GM19193 (cell line): ENCODE measurements around the gene ADCYAP1R1.

Experiments
- POLR2A ChIP-seq: IDR thresholded peaks from 4 replicates; pipeline ENCODE4 v1.6.1; 2011; ENCODE audit not compliant: insufficient read depth, insufficient read length; ENCODE audit errors: extremely low read depth

The ADCYAP1R1 gene

GRCh38 chr7:31082017-31082416 lies 29.9 kb downstream of the ADCYAP1R1 start:
- TF ChIP-seq POLR2A = no peak

DNA sequence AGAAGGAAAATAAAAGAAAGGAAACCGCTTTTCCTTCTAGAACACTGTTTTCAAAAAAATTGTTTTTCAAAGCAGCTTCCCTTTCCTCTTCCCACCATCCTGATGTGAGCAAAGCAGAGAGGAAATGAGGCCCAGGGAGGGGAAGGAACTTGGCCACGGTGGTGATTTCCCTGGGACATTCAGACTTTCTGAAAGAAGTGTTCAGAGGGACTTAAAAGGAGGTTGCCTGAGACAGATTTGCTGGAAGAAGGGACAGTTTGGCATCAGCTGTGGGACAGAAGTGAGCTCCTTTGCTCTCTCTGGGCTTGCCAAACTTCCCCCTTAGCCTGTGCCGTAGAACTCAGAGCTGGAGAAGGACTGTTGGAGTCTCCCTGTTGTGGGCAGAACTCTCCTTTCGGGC lies 30.3 kb downstream of the ADCYAP1R1 start:
- no peak for TF ChIP-seq POLR2A

GRCh38 chr7:31083210-31083786 lies 31.2 kb downstream of the ADCYAP1R1 start:
- no peak for TF ChIP-seq POLR2A

- no peak for TF ChIP-seq POLR2A
These were observed 32.1 kb downstream of the ADCYAP1R1 start for GRCh38 chr7:31084226-31084625.

- TF ChIP-seq POLR2A = no peak
These were observed 35.2 kb downstream of the ADCYAP1R1 start for GRCh38 chr7:31087351-31087750.

DNA sequence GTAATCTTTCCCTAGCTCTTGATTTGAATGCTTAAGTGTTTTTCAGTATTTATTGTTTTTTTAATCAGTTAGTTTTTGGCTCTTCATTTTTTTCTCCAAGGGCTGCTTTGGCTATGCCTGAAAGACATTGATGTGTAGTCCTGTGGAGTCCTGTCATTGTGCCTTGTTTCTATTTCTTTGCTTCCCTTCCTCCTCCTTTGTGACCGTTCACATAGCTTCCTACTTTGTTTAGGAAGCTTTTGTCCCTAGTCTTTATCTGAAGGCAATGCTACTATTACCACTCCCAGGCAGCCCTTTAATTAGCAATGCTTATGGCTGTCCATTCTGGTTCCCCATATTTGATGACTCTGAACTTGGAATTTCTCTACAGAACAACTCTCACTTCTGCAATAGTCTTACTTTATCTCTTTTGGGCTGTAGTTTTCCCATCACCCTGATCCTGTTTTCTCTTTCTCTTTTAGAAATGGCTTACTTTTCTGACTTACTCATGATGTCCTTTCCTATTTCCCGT lies 39.9 kb downstream of the ADCYAP1R1 start:
- no peak for TF ChIP-seq POLR2A

GRCh38 chr7:31092606-31093005 lies 40.5 kb downstream of the ADCYAP1R1 start:
- TF ChIP-seq POLR2A = no peak

DNA sequence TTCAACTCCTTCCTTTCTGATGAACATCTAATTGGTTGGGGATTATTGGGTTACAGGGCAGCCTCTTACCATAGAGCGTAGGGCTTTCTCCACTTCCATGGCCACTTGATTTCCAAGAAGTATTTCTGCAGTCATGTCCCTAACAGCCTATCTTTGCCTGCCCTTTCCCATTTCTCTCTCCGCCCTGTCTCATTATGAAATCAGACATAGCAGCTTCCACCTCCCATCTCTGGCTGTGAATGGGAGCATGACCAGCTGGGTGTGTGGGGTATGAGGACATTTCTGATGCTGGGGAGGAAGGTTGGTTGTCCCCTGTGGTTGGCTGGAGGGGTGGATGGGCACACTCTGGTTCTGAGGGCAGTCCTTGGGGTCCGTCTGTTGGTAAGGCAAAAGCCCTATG lies 41.2 kb downstream of the ADCYAP1R1 start:
- TF ChIP-seq POLR2A = no peak

- TF ChIP-seq POLR2A = no peak
These were observed 42.2 kb downstream of the ADCYAP1R1 start for GRCh38 chr7:31094271-31094670.

DNA sequence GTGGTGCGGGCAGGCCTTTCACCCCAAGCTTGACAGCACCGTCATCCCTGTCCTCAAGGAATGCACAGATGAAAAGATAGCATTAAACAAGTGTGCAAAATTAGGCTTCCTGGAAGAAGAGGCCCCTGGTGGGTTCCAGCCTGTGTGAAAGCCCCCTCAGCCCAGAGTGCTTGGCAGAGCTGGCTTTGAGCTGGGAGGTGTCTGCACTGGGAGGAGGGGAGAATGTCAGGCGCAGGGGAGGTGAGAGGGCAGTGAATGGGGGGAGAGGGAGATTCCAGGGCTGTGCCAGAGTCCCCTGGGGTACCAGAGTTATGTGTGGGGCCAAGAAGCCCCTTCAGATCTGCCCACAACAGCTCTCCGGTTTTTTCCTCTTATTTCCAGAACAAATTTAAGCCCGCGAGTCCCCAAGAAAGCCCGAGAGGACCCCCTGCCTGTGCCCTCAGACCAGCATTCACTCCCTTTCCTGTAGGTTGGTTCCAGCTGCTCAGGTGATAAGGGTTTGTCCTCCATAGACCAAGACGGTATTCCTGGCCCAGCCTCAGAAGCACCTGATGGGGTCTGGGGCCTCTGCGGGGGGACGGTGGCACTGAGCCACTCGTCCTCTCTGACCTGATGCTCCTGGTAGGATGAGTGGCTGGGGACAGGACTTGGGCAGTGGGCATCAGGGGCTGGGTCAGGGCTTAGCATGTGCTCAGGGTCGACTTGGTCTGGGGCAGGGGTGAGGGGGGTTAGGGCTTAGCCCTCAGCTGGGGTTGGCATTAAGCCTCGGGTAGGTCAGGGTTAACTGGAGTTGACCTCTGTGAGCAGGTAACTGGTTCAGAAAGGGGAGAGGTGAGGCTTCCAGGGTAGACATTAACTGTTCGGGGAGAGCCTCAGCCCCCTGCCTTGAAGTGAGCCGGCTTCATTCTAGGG lies 43.4 kb downstream of the ADCYAP1R1 start:
- no peak for TF ChIP-seq POLR2A

DNA sequence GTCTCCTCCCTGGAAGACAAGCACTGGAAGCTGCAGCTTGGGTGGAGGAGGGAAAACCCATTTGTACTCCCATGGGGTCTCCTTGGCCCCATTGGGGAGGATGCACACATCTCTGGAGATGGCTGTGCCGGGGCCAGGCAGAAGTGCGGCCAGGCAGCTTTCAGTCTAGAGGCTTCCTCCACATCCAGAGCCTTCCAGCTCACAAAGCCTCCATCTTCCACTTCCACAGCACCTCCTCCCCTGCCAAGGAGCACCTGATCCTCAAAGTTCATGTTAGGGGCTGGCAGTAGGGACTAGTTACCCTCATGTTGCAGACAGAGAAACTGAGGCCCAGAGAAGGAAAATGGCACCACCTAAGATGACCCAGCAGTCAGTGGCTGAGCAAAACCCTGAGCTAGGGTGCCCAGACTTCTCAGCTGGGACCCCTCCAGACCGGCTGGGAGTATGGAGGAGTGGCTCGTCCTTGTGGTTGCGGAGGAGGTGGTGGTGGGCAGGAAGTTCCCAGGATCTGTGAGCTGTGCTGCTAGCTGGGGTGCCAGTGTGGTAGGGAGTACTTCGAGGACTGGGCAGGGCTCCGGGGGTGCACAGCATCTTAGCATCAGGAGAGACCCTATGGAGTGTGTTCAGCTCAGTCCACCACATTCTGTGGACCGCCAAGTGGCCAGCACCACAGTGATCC lies 44.2 kb downstream of the ADCYAP1R1 start:
- TF ChIP-seq POLR2A = no peak

- no peak for TF ChIP-seq POLR2A
These were observed 44.8 kb downstream of the ADCYAP1R1 start for GRCh38 chr7:31096877-31097258.

DNA sequence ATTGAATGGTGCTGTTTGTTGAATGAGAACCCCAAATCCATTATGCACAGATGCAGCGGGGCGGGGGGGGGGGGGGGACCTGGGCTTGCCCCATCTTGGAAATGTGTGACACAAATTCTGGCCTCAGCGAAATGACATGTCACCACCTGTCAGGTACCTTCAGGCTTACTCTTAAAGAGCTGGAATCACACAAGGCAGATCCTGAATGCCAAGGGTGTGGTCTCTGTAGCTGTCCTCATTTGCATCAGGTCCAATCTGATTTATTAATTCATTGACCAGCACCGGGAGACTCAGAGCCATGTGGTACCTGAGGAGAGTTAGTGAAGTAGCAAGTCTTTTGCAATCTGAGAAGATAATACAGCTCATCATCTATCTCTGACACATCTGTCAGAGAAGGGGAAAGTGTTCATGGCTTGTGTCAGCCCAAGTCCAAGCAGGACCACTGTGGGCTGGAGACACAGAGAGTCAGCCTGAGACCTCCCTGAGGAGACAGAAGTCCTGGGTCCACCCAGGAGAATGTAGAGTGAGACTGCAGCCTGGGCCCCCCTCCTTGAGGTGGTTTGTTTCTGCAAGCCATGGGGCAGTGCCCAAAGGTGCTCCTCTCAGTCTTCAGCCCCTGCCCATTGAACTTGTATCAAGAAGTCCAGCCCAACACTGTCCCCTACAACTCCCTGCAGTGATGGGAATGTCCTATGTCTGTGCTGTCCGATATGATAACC lies 46.7 kb downstream of the ADCYAP1R1 start:
- TF ChIP-seq POLR2A = no peak

DNA sequence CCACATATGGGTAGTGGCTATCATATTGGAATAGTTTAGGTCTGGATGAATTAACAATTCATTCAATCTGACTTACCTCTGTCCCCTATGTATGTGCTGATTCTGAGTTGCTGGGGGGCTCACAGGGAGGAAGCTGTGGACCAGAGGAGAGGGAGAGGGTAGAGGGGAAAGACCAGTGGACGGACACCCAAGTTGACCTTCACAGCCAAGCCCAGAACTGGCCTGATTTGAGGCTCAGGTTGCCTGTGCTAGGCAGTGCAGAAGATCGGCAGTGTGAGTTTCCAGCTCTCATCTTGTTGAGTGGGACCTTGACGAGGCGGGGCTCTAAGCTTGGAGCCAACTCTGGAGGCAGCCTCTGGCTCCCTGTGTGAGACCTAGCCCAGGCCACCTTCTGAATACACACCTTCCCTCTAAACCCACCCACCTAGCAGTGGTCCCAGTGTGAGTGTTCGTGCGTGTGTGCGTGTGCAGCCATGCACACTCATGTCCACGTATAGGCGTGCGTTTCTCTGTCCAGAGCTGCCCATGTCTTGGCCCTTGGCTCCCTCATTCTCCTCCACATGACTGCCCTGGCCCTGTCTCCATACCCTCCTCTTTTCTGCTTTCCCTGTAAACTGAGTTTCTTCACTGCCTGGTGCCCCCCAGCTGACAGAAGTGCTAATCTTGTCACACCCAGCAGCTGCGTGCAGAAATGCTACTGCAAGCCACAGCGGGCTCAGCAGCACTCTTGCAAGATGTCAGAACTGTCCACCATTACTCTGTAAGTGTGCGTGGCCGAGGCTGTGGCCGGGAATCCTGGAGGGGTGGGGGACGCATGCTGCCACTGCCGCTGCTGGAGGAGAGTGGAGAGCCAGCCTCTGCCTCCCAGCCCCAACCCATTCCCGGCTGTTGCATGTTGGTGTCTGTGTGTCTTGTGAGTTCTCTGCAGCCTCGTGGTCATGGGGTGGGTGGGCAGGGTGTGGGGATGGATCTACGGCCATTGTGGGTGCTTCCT lies 47.6 kb downstream of the ADCYAP1R1 start:
- TF ChIP-seq POLR2A = no peak
